Stomach (tissue), 4 donors: Measurements from ENCODE around the gene ZNF410.

ENCODE experiments used
- POLR2A ChIP-seq, 4 donors: fragments of 450-650 bp; IDR thresholded peaks; one replicate each; pipeline ENCODE4 v1.6.1; 2016; ENCODE audit warnings: antibody characterized with exemption in 4 of 4, control low read depth in 2 of 4, mild to moderate bottlenecking in 1 of 4, moderate library complexity in 1 of 4
- TF ChIP-seq, protein P1 (sequence below), 7 experiments: fragments of 450-650 bp in 4 of 7; fragments of 200-600 bp in 3 of 7; sonication (generic) in 3 of 7; IDR thresholded peaks; one replicate each; pipeline ENCODE4 v1.5.1; 2016 to 2019; ENCODE audit warnings: antibody characterized with exemption in 7 of 7, control low read depth in 2 of 7, mild to moderate bottlenecking in 1 of 7

DNA sequence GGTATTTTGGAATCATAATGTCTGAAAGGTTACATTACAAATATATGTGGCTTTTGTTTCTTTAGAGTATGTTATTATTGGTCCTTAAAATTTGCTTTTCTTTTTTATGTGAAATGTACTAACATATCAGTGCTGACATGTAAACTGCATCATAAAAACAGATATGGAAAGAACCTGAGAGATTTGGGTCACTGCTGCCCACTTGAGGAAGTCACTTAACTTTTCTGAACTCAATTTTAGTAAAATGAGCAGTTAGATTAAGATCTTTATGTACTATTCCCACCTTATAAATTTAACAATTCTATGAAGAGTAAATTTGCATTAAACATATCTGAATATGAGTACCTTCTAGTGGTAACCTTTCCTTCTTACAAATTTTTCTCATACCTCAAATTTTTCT, 27.5 kb upstream of the ZNF410 start:
- no peak for TF ChIP-seq POLR2A (IDR thresholded peaks at IDR 0.05)
- TF ChIP-seq, protein P1, sequence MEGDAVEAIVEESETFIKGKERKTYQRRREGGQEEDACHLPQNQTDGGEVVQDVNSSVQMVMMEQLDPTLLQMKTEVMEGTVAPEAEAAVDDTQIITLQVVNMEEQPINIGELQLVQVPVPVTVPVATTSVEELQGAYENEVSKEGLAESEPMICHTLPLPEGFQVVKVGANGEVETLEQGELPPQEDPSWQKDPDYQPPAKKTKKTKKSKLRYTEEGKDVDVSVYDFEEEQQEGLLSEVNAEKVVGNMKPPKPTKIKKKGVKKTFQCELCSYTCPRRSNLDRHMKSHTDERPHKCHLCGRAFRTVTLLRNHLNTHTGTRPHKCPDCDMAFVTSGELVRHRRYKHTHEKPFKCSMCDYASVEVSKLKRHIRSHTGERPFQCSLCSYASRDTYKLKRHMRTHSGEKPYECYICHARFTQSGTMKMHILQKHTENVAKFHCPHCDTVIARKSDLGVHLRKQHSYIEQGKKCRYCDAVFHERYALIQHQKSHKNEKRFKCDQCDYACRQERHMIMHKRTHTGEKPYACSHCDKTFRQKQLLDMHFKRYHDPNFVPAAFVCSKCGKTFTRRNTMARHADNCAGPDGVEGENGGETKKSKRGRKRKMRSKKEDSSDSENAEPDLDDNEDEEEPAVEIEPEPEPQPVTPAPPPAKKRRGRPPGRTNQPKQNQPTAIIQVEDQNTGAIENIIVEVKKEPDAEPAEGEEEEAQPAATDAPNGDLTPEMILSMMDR (IDR thresholded peaks at IDR 0.05) = no peak
